ENCODE results near the gene LKAAEAR1. TPM values are rescaled to one million over a fixed set of nuclear protein-coding genes. Genes with fewer than 3 reads are reported as not detected.
"Not testable (repeated sequence)": the region's sequence is repeated elsewhere in the genome, so short reads cannot be mapped to it uniquely, and the experiment has no call there.

The LKAAEAR1 gene
- total and polyA plus RNA-seq, 2 donors: 0.14 to 0.80 TPM

GRCh38 chr20:64093013-64093503, 8.9 kb upstream of the LKAAEAR1 start:
- peaks cover 0 to 6% of the 10 kb centered on the region in 2 donors for H3K4me1 ChIP-seq (ENCODE audit: control insufficient read depth in 2 of 2, insufficient read depth in 2 of 2, low read length in 2 of 2)
- no peak for DNase-seq (ENCODE audit: low read depth in 6 of 9, low spot score in 9 of 9)
- peaks cover 0 to 17% of the 10 kb centered on the region in 2 donors for H3K27me3 ChIP-seq (ENCODE audit: control insufficient read depth in 2 of 2, insufficient read depth in 1 of 2, low read length in 1 of 2)
- peaks cover 0 to 2% of the 10 kb centered on the region in 2 donors for H3K9me3 ChIP-seq (ENCODE audit: control insufficient read depth in 2 of 2, insufficient read depth in 1 of 2, low read length in 1 of 2)
- H3K27ac ChIP-seq (ENCODE audit: low read depth in 1 of 2, low read length in 1 of 2): no peak overlapping the region
- no peak overlapping the region for H3K4me3 ChIP-seq (ENCODE audit: low read length in 2 of 2)
- H3K36me3 ChIP-seq (ENCODE audit: control insufficient read depth in 2 of 2, insufficient read depth in 2 of 2, low read length in 1 of 2): no peaks in the 10 kb centered on the region
- 94% methylated on average over 9 of the region's 9 CpGs for WGBS

- peaks cover 0 to 19% of the 10 kb centered on the region in 2 donors for H3K27me3 ChIP-seq (ENCODE audit: control insufficient read depth in 2 of 2, insufficient read depth in 1 of 2, low read length in 1 of 2)
- WGBS: 89% methylated on average over 27 of the region's 27 CpGs
- DNase-seq (ENCODE audit: low read depth in 6 of 9, low spot score in 9 of 9): no peak
These were observed 8.2 kb upstream of the LKAAEAR1 start for GRCh38 chr20:64092258-64093012.

DNA sequence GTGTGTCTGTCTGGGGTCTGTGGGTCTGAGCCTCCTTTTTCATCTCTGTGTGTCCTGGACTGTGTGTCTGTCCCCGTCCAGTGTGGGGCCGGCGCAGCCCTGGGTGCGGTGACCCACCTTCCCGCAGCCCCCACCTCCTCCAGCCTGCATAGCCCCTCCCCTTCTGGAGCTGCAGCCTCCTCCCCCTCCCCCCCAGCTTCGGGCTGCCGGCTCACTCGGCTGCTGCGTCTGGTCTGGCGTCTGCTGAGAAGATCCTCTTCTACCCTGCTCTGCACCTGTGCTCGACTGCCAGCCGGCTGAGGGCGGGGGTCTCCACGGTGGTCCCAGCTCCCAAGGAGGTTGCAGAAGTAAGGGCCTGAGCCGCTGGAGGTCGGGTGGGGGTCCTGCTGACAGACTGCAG, 7.6 kb upstream of the LKAAEAR1 start:
- Histone ChIP-seq H3K36me3 (ENCODE audit: control insufficient read depth in 2 of 2, insufficient read depth in 2 of 2, low read length in 1 of 2) (no peaks in the 10 kb centered on the region), H3K4me3 (ENCODE audit: low read length in 2 of 2) (no peak overlapping the region), H3K27me3 (ENCODE audit: control insufficient read depth in 2 of 2, insufficient read depth in 1 of 2, low read length in 1 of 2) (peaks cover 0 to 21% of the 10 kb centered on the region in 2 donors), H3K27ac (ENCODE audit: low read depth in 1 of 2, low read length in 1 of 2) (no peak overlapping the region), H3K9me3 (ENCODE audit: control insufficient read depth in 2 of 2, insufficient read depth in 1 of 2, low read length in 1 of 2) (peaks cover under 1 to 11% of the 10 kb centered on the region in 2 donors), H3K4me1 (ENCODE audit: control insufficient read depth in 2 of 2, insufficient read depth in 2 of 2, low read length in 2 of 2) (peaks cover 0 to 6% of the 10 kb centered on the region in 2 donors)
- WGBS: 69% methylated on average over 16 of the region's 16 CpGs
- peak in 1 of 9 donors; percentile 39 for DNase-seq (ENCODE audit: low read depth in 6 of 9, low spot score in 9 of 9)

More at GRCh38 chr20:64092258-64093012, 8.2 kb upstream of the LKAAEAR1 start:
- Histone ChIP-seq H3K4me3 (ENCODE audit: low read length in 2 of 2) (no peak overlapping the region), H3K27ac (ENCODE audit: low read depth in 1 of 2, low read length in 1 of 2) (no peak overlapping the region), H3K9me3 (ENCODE audit: control insufficient read depth in 2 of 2, insufficient read depth in 1 of 2, low read length in 1 of 2) (peaks cover 0 to 8% of the 10 kb centered on the region in 2 donors), H3K36me3 (ENCODE audit: control insufficient read depth in 2 of 2, insufficient read depth in 2 of 2, low read length in 1 of 2) (no peaks in the 10 kb centered on the region), H3K4me1 (ENCODE audit: control insufficient read depth in 2 of 2, insufficient read depth in 2 of 2, low read length in 2 of 2) (peaks cover 0 to 6% of the 10 kb centered on the region in 2 donors)

- H3K4me3 ChIP-seq (ENCODE audit: low read length in 2 of 2): no peak overlapping the region
- H3K27ac ChIP-seq (ENCODE audit: low read depth in 1 of 2, low read length in 1 of 2): no peak overlapping the region
- H3K4me1 ChIP-seq (ENCODE audit: control insufficient read depth in 2 of 2, insufficient read depth in 2 of 2, low read length in 2 of 2): peaks cover 0 to 6% of the 10 kb centered on the region in 2 donors
- DNase-seq (ENCODE audit: low read depth in 6 of 9, low spot score in 9 of 9): no peak
- WGBS: 95% methylated on average over 19 of the region's 19 CpGs
- H3K27me3 ChIP-seq (ENCODE audit: control insufficient read depth in 2 of 2, insufficient read depth in 1 of 2, low read length in 1 of 2): peaks cover 0 to 25% of the 10 kb centered on the region in 2 donors
- H3K36me3 ChIP-seq (ENCODE audit: control insufficient read depth in 2 of 2, insufficient read depth in 2 of 2, low read length in 1 of 2): no peaks in the 10 kb centered on the region
- H3K9me3 ChIP-seq (ENCODE audit: control insufficient read depth in 2 of 2, insufficient read depth in 1 of 2, low read length in 1 of 2): peaks cover 3 to 14% of the 10 kb centered on the region in 2 donors
These were observed 7.1 kb upstream of the LKAAEAR1 start for GRCh38 chr20:64091340-64091739.

DNA sequence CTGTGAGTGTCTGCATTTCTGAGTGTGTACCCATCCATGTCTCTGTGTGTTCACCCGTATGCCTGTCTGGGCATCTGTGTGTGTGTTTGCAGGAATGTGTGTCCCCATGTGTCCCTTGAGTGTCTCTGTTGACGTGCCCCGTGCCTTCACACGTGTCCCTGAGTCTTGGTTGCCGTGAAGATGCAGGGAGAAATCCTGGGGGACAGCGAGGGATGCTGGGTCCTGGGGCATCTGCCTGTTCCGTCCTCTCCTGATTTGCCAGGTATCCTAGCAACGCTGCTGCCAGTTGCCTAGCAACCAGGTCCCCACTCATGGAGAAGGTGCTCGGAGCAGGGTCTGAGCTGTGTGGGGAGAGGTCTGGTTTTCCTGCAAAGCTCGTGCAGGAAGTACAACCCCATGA, 6.0 kb upstream of the LKAAEAR1 start:
- no peak for DNase-seq (ENCODE audit: low read depth in 6 of 9, low spot score in 9 of 9)
- Histone ChIP-seq H3K36me3 (ENCODE audit: control insufficient read depth in 2 of 2, insufficient read depth in 2 of 2, low read length in 1 of 2) (no peaks in the 10 kb centered on the region), H3K4me1 (ENCODE audit: control insufficient read depth in 2 of 2, insufficient read depth in 2 of 2, low read length in 2 of 2) (peaks cover 0 to 6% of the 10 kb centered on the region in 2 donors), H3K27me3 (ENCODE audit: control insufficient read depth in 2 of 2, insufficient read depth in 1 of 2, low read length in 1 of 2) (peaks cover 6 to 37% of the 10 kb centered on the region in 2 donors), H3K4me3 (ENCODE audit: low read length in 2 of 2) (no peak overlapping the region), H3K9me3 (ENCODE audit: control insufficient read depth in 2 of 2, insufficient read depth in 1 of 2, low read length in 1 of 2) (peaks cover 3 to 17% of the 10 kb centered on the region in 2 donors), H3K27ac (ENCODE audit: low read depth in 1 of 2, low read length in 1 of 2) (no peak overlapping the region)
- 94% methylated on average over 10 of the region's 10 CpGs for WGBS

- H3K4me3 ChIP-seq (ENCODE audit: low read length in 2 of 2); DNase-seq (ENCODE audit: low read depth in 6 of 9, low spot score in 9 of 9); H3K27ac ChIP-seq (ENCODE audit: low read depth in 1 of 2, low read length in 1 of 2); H3K36me3 ChIP-seq (ENCODE audit: control insufficient read depth in 2 of 2, insufficient read depth in 2 of 2, low read length in 1 of 2): not testable (repeated sequence)
- peaks cover 22 to 53% of the 10 kb centered on the region in 2 donors for H3K27me3 ChIP-seq (ENCODE audit: control insufficient read depth in 2 of 2, insufficient read depth in 1 of 2, low read length in 1 of 2)
- peaks cover 3 to 17% of the 10 kb centered on the region in 2 donors for H3K9me3 ChIP-seq (ENCODE audit: control insufficient read depth in 2 of 2, insufficient read depth in 1 of 2, low read length in 1 of 2)
- H3K4me1 ChIP-seq (ENCODE audit: control insufficient read depth in 2 of 2, insufficient read depth in 2 of 2, low read length in 2 of 2): peaks cover 8 to 14% of the 10 kb centered on the region in 2 donors
These were observed 4.4 kb upstream of the LKAAEAR1 start for GRCh38 chr20:64088586-64088985.

DNA sequence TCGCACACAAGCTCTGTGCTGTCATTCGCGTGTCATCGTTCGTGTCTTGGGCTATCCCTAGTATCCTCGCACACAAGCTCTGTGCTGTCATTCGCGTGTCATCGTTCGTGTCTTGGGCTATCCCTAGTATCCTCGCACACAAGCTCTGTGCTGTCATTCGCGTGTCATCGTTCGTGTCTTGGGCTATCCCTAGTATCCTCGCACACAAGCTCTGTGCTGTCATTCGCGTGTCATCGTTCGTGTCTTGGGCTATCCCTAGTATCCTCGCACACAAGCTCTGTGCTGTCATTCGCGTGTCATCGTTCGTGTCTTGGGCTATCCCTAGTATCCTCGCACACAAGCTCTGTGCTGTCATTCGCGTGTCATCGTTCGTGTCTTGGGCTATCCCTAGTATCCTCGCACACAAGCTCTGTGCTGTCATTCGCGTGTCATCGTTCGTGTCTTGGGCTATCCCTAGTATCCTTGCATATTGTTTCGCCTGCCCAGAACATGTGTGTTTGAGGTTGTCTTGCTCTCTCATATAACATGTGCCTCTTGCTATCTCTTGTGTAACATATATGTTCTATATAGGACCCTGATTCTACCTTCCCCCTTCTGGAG, 3.1 kb upstream of the LKAAEAR1 start:
- peaks cover 14 to 24% of the 10 kb centered on the region in 2 donors for H3K4me1 ChIP-seq (ENCODE audit: control insufficient read depth in 2 of 2, insufficient read depth in 2 of 2, low read length in 2 of 2)
- over 99% methylated on average over 6 of the region's 36 CpGs for WGBS
- not testable (repeated sequence) for H3K36me3 ChIP-seq (ENCODE audit: control insufficient read depth in 2 of 2, insufficient read depth in 2 of 2, low read length in 1 of 2); H3K27ac ChIP-seq (ENCODE audit: low read depth in 1 of 2, low read length in 1 of 2); H3K4me3 ChIP-seq (ENCODE audit: low read length in 2 of 2); DNase-seq (ENCODE audit: low read depth in 6 of 9, low spot score in 9 of 9)
- peaks cover 31 to 61% of the 10 kb centered on the region in 2 donors for H3K27me3 ChIP-seq (ENCODE audit: control insufficient read depth in 2 of 2, insufficient read depth in 1 of 2, low read length in 1 of 2)
- H3K9me3 ChIP-seq (ENCODE audit: control insufficient read depth in 2 of 2, insufficient read depth in 1 of 2, low read length in 1 of 2): peaks cover 3 to 22% of the 10 kb centered on the region in 2 donors

DNA sequence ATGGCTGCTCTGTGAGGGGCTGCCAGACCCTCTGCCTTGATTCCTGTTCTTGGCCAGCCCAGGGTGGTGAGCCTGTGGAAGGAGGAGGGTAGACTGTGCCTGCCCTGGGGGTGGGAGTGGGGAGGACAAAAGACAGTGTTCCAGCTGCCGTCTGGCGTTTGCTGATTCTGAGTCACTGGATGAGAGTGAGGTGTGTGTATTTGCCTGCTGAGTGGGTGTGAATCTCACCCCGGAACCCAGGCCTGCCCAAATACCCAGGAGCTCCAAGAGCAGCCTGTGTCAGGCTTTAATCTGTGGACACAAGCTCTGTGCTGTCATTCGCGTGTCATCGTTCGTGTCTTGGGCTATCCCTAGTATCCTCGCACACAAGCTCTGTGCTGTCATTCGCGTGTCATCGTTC, 2.6 kb upstream of the LKAAEAR1 start:
- Histone ChIP-seq H3K27ac (ENCODE audit: low read depth in 1 of 2, low read length in 1 of 2) (no peak overlapping the region), H3K4me1 (ENCODE audit: control insufficient read depth in 2 of 2, insufficient read depth in 2 of 2, low read length in 2 of 2) (peaks cover 16 to 24% of the 10 kb centered on the region in 2 donors), H3K36me3 (ENCODE audit: control insufficient read depth in 2 of 2, insufficient read depth in 2 of 2, low read length in 1 of 2) (no peaks in the 10 kb centered on the region), H3K27me3 (ENCODE audit: control insufficient read depth in 2 of 2, insufficient read depth in 1 of 2, low read length in 1 of 2) (peaks cover 31 to 64% of the 10 kb centered on the region in 2 donors), H3K9me3 (ENCODE audit: control insufficient read depth in 2 of 2, insufficient read depth in 1 of 2, low read length in 1 of 2) (peaks cover 3 to 22% of the 10 kb centered on the region in 2 donors), H3K4me3 (ENCODE audit: low read length in 2 of 2) (no peak overlapping the region)
- WGBS: 97% methylated on average over 10 of the region's 11 CpGs
- no peak for DNase-seq (ENCODE audit: low read depth in 6 of 9, low spot score in 9 of 9)

DNA sequence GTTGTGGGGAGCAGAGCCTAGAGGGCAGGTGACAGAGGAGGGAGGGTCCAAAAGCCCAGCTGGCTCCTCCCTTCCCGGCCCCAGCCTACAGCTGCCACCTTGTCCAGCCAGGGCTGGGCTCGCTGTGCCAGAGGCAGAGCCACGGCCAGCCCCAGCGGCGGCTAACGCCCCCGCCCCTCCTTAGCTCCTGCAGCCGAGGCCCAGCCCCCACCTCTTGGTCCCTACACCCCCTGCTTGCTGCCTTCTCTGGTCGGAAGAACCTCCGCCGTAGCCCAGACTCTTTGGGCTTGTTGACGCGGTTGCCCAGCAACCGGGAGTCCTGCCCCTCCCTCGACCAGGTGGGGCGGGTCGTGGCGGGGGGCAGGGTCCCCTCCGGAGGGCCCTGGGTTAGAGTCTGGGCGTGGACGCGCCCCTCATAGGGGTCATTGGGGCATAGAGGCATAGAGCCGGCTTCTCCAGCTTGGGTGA, 521 bp upstream of the LKAAEAR1 start:
- DNase-seq (ENCODE audit: low read depth in 6 of 9, low spot score in 9 of 9): no peak
- Histone ChIP-seq H3K27ac (ENCODE audit: low read depth in 1 of 2, low read length in 1 of 2) (no peak overlapping the region), H3K9me3 (ENCODE audit: control insufficient read depth in 2 of 2, insufficient read depth in 1 of 2, low read length in 1 of 2) (peaks cover 3 to 22% of the 10 kb centered on the region in 2 donors), H3K4me1 (ENCODE audit: control insufficient read depth in 2 of 2, insufficient read depth in 2 of 2, low read length in 2 of 2) (peaks cover 16 to 40% of the 10 kb centered on the region in 2 donors), H3K27me3 (ENCODE audit: control insufficient read depth in 2 of 2, insufficient read depth in 1 of 2, low read length in 1 of 2) (peaks cover 36 to 83% of the 10 kb centered on the region in 2 donors), H3K36me3 (ENCODE audit: control insufficient read depth in 2 of 2, insufficient read depth in 2 of 2, low read length in 1 of 2) (no peaks in the 10 kb centered on the region), H3K4me3 (ENCODE audit: low read length in 2 of 2) (no peak overlapping the region)
- WGBS: 28% methylated on average over 23 of the region's 23 CpGs
